Activated CD4-positive, alpha-beta T cell treated with anti-CD3 and anti-CD28 coated beads for 36 hours (primary cell): ENCODE measurements around the gene LBX1. TPM values are rescaled to one million over a fixed set of nuclear protein-coding genes. Genes with fewer than 3 reads are reported as not detected.

ENCODE experiments used
- ATAC-seq: fragments of 200-7000 bp; cut with Tn5 transposase; one replicate; pipeline ENCODE4 v1.10.0; 2021; ENCODE audit warnings: mild to moderate bottlenecking, moderate library complexity
- CTCF ChIA-PET: fragments of 350-600 bp; sonication (Branson Sonifier 250); formaldehyde crosslinking; loops from one replicate; lab custom pipeline; 2021; ENCODE audit warnings: antibody characterized with exemption; lab: Charles Lee
- POLR2A ChIA-PET: fragments of 350-600 bp; sonication (Branson Sonifier 250); formaldehyde crosslinking; loops from one replicate; lab custom pipeline; 2021; ENCODE audit warnings: antibody characterized with exemption, inconsistent platforms; lab: Charles Lee
- DNase-seq: peaks from one replicate; pipeline ENCODE4 v3.0.0-alpha.2; 2020
- H3K27ac Mint-ChIP-seq: one replicate; pipeline ENCODE4 v1.8.0; 2021; ENCODE audit warnings: mixed read lengths
- H3K27me3 Mint-ChIP-seq: one replicate; pipeline ENCODE4 v1.8.0; 2021; ENCODE audit warnings: mixed read lengths
- H3K36me3 Mint-ChIP-seq: one replicate; pipeline ENCODE4 v1.8.0; 2021; ENCODE audit warnings: low read depth, mixed read lengths
- H3K4me1 Mint-ChIP-seq: one replicate; pipeline ENCODE4 v1.8.0; 2021; ENCODE audit warnings: mixed read lengths
- H3K4me3 Mint-ChIP-seq: one replicate; pipeline ENCODE4 v1.8.0; 2021; ENCODE audit warnings: mild to moderate bottlenecking, moderate library complexity, mixed read lengths
- H3K9me3 Mint-ChIP-seq: one replicate; pipeline ENCODE4 v1.8.0; 2021; ENCODE audit warnings: low read depth, mixed read lengths
- intact Hi-C, 2 experiments: fragments of 100-400 bp; cut with DNase I in 1 of 2; cut with micrococcal nuclease in 1 of 2; formaldehyde crosslinking; loops; one replicate each; pipeline versions ENCODE4 v1.14.2 to v1.15.1; 2022 to 2024; cut with DNase I, micrococcal nuclease
- total RNA-seq, 2 experiments: library from RNA; stranded (reverse); gene quantifications; one replicate each; pipeline ENCODE4 v1.2.3, GENCODE V29; 2021

LBX1 gene
- total RNA-seq, 2 experiments from 2014 or later, result not detected

DNA sequence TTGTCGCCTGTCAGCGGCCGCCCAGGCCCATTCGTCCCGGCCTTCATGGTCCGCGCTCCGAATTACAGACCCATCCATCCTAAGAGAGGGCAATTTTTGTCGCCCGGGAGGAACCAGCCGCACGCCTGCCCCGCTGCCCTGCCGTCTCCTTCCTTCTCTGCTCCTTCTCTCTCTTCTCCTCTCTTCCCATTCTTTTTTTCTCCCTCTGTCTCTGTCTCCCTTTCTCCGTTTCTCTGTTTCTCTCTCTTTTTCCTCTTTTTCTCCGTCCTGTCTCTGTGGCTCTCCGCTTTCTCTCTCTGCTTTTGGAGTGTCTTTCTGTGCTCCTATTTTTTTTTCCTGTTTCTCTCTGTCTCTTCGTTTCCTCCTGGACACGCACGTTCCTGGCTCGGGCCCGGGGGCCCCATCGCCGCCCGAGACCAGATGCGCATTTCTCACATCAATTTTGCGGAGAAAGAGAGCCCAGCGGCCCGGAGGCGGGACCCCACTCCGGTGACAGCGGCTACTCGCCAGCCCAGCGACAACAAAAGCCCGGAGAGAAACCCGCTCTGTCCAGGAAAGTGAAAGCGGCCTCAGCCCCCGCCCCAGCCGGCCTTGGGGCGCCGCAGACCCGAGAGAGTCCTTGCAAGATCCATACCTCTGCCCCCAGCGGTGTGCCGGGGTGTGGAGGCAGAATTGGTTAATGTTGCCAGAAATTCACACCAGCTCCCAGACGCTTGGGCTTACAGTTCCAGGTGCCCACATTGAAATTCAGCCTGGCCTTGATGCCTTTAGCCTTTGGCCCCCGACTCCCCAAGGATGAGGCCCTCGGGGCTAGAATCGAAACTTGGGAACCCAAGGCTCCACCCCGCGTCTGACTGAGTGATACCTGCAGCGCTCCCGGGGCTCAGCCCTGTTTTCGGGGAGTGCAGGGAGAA is 4.1 kb downstream of the LBX1 start:
- ChIA-PET POLR2A (no interaction called here), CTCF (interaction anchor here (0.7 to 3.5 kb wide), 2 partner anchors 10 to 13 kb away, joined by 3 to 27 read pairs; no protein-coding TSS in a partner anchor)
- Mint-ChIP-seq H3K36me3 (no peaks in the 10 kb centered on the region), H3K4me1 (peaks cover 38% of the 10 kb centered on the region), H3K27ac (peak overlapping the region; percentile 19), H3K27me3 (peaks cover 71% of the 10 kb centered on the region), H3K4me3 (peak overlapping the region; percentile 22), H3K9me3 (no peaks in the 10 kb centered on the region)
- DNase-seq (no peak), ATAC-seq (no peak)
- intact Hi-C loops, result loop anchor here (5.0 to 10.0 kb wide), 4 partner anchors 400 to 568 kb away; partner anchors contain the start of gene PAX2 (in 1 of the 2)

DNA sequence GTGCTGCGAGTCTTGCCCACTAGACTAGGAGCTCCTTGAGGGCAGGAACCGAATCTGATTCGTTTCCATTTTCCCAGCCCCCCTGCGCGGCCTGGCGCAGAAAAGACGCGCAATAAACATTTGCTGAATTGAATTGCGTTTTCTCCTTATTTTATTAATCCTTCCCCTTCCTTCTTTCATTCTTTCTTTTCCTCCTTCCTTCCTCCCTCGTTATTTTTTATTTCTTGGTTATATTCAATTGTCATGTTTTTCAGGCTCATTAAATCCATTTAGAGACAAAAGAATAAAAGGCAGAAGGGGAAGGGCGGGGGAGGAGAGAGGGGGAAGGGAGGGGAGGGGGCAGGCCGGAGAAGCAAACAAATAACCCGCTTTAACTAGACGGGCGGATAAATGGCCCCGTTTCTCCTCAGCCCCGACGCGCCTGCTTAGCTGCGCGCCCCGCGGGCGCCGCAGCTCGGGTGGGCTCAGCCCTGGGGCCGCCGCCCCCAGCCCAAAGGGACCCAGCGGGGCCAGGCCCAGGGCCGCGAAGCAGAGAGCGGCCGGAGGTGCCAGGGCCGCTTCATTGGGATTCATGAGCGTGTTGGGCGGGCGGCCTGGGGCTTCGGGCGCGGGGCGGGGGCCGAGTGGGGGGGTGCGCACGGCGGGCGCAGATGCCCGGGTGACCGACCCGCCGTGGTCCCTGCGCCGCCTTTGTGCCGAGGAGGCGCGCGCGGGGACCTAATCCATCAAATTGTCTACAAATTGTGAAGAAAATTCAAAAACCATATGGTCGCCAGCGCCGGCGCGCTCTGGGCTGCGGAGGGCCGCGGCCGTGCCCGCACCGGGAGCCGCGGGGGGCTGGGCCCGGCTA is 5.0 kb downstream of the LBX1 start:
- ATAC-seq (no peak), DNase-seq (no peak)
- no peaks in the 10 kb centered on the region for H3K36me3 Mint-ChIP-seq
- intact Hi-C loops, result loop anchor here in 1 of 2 experiments (5.0 to 10.0 kb wide), 2 partner anchors 399 to 477 kb away; partner anchors contain the start of gene PAX2
- POLR2A ChIA-PET, result no interaction called here
- peaks cover 38% of the 10 kb centered on the region for H3K4me1 Mint-ChIP-seq
- no peak overlapping the region for H3K27ac Mint-ChIP-seq
- no peak overlapping the region for H3K4me3 Mint-ChIP-seq
- peaks cover 77% of the 10 kb centered on the region for H3K27me3 Mint-ChIP-seq
- H3K9me3 Mint-ChIP-seq, result no peaks in the 10 kb centered on the region
- CTCF ChIA-PET, result interaction anchor here (1.1 to 2.4 kb wide), 6 partner anchors 9 to 220 kb away, joined by 3 to 14 read pairs (median 4); no protein-coding TSS in a partner anchor

DNA sequence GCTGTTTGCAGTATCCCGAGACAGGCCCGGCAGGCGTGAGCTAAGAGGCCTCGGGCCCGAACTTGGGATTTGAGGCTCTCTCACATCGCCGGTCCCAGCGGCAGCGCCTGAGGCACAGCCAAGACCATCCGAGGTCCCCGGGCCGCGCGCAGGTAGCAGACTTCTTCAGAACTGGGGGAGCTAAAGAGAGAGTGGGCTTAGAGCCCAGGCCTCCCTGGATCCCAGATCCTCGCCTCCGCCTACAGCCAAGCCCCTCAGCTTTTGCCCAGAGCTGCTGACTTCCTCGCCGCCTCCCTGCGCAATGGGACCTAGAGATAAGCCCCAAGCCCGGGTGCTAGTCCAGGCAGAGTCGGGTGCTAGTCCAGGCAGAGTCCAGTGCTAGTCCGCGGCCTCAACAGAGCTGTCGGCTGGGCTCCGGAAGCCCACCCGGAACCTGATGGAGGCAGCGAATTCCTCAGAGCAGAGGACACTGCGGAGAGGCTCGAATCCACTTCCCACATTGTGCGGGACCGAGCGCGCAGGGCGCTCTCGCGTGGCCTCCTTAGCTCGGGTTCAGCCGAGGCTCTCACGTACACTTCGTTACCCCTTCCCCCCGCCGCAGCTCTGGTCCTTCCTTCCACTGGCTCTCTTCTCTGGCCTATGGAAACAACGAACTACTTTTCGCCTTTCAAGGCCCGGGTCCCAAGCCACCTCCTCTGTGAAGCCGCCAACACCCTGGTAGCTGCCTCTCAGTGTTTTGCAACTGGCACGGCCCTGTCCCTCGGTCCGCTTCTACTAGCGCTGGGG is 5.8 kb downstream of the LBX1 start:
- Mint-ChIP-seq H3K4me3 (no peak overlapping the region), H3K36me3 (no peaks in the 10 kb centered on the region), H3K27ac (no peak overlapping the region), H3K9me3 (no peaks in the 10 kb centered on the region), H3K4me1 (peaks cover 38% of the 10 kb centered on the region), H3K27me3 (peaks cover 82% of the 10 kb centered on the region)
- ATAC-seq, result no peak
- ChIA-PET CTCF (interaction anchor here (0.6 to 2.4 kb wide), 12 partner anchors 8 to 491 kb away, joined by 3 to 14 read pairs (median 4); no protein-coding TSS in a partner anchor), POLR2A (no interaction called here)
- intact Hi-C loops, result loop anchor here in 1 of 2 experiments (5.0 to 10.0 kb wide), 2 partner anchors 399 to 476 kb away; partner anchors contain the start of gene PAX2
- DNase-seq, result no peak

DNA sequence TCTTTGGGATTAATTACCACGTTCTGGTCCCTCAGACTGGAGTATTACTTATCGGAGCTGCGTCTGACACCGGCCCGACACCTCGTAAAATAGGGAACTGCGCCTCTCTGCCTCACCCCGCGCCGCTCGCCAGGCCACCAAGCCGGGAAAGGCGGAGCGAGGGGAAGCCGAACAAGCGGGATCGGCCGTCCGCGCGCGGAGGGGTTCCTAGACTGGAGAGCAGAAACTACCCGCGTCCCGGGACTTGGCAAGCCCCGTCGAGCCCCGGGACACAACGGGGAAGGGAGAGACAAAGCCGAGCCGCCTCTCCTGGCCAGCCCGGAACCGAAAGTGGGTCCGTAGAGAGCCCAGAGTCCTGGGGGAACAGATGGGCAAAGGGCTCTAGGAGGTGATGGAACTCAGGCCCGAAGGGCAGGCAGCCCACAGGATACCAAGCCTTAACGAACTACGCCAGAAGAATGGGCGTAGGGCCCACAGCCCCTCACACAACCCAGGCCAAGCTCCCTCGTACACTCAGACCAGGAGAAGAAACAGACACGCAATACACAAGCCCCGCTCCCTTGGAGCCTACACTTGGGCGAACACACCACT is 6.5 kb downstream of the LBX1 start:
- H3K4me3 Mint-ChIP-seq, result no peak overlapping the region
- POLR2A ChIA-PET, result no interaction called here
- H3K27ac Mint-ChIP-seq, result no peak overlapping the region
- ATAC-seq, result no peak
- H3K4me1 Mint-ChIP-seq, result peaks cover 36% of the 10 kb centered on the region
- CTCF ChIA-PET, result interaction anchor here (0.6 to 2.4 kb wide), 10 partner anchors 9 to 490 kb away, joined by 3 to 14 read pairs (median 4); no protein-coding TSS in a partner anchor
- intact Hi-C loops, result loop anchor here in 1 of 2 experiments (5.0 to 10.0 kb wide), 2 partner anchors 398 to 475 kb away; partner anchors contain the start of gene PAX2
- no peak for DNase-seq
- H3K27me3 Mint-ChIP-seq, result peaks cover 83% of the 10 kb centered on the region
- no peaks in the 10 kb centered on the region for H3K36me3 Mint-ChIP-seq
- no peaks in the 10 kb centered on the region for H3K9me3 Mint-ChIP-seq

DNA sequence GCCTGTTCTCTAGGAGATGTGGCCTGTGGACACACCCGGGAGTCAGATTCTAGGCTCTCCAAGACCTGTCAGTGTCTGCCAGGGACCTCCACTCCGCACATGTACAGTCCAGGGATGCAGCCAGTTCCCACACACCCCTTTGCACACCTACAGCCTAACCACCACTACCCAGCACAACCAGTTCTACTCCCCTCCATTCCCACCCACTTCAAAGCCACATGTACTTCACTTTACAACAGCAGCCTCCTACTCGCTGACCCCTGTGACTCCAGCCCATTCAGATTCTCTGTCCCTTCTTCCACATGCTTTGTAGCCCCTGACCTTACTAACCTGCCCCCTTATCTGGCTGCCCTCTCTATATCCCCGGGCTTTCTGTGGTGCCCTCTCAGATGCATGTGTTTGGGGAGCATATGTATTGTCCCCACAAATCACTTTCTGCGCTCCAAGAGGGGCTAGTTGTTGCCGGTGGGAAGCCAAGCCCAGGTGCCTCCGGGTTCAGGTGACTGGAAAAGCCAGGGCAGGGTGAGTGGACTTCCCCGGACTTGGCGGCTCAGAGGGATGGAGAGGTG is 7.2 kb downstream of the LBX1 start:
- Mint-ChIP-seq H3K36me3 (no peaks in the 10 kb centered on the region), H3K27me3 (peaks cover 85% of the 10 kb centered on the region), H3K4me3 (peak overlapping the region; percentile 11), H3K9me3 (no peaks in the 10 kb centered on the region), H3K4me1 (peaks cover 32% of the 10 kb centered on the region), H3K27ac (no peak overlapping the region)
- no peak for ATAC-seq
- CTCF ChIA-PET, result interaction anchor here (0.6 to 2.4 kb wide), 4 partner anchors 8 to 559 kb away, joined by 3 to 14 read pairs (median 3); no protein-coding TSS in a partner anchor
- POLR2A ChIA-PET, result no interaction called here
- intact Hi-C loops, result loop anchor here in 1 of 2 experiments (5.0 to 10.0 kb wide), 2 partner anchors 397 to 475 kb away; partner anchors contain the start of gene PAX2
- no peak for DNase-seq

DNA sequence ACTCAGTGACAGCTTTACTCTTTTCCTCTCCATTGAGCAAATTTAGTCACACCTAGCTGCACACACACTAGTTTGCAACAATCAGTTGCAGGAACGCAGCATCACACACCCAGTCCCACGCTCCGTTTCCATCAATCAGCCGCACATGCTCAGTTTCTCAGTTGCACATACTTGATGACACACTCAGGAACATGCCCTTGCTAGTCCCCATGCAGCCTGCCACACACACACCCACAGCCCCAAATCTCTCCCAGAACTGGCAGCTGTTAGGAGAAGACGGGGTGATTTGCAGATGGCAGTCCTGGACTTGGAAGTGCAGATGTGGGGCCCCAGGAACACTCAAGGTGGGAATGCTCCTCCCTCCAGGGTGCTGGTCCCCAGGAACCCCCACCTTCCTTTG is 7.7 kb downstream of the LBX1 start:
- intact Hi-C loops, result loop anchor here in 1 of 2 experiments (5.0 to 10.0 kb wide), 2 partner anchors 397 to 474 kb away; partner anchors contain the start of gene PAX2
- H3K27ac Mint-ChIP-seq, result no peak overlapping the region
- no peak overlapping the region for H3K4me3 Mint-ChIP-seq
- peaks cover 35% of the 10 kb centered on the region for H3K4me1 Mint-ChIP-seq
- H3K36me3 Mint-ChIP-seq, result no peaks in the 10 kb centered on the region
- ChIA-PET CTCF (interaction anchor here (0.6 to 1.9 kb wide), 11 partner anchors 9 to 560 kb away, joined by 3 to 6 read pairs (median 4); no protein-coding TSS in a partner anchor), POLR2A (no interaction called here)
- peaks cover 88% of the 10 kb centered on the region for H3K27me3 Mint-ChIP-seq
- no peaks in the 10 kb centered on the region for H3K9me3 Mint-ChIP-seq
- DNase-seq (peak; percentile 57), ATAC-seq (peak; percentile 57)

DNA sequence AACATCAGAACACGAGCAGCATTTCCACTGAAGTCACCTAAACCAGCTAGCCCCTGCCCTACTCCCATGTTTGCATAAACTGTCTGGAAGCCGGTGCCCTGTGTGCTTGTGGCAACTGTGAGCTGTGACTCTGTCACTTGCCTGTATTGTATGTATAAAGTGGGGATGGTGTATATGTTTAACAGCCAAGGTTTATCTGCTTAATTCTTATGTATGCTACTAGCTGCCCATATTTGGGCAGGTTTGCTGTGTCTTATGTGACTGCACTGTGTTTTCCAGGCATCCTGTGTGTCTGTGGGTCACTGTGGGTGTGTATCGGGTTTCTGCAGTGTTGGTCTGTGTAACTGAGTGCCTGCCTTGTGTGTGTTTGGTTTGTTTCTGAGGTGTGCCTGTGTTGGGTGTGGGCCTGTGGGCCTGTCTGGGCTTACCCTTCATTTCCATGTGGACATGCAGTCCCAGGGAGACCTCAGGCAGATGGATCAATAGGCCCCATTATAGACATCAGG is 9.3 kb downstream of the LBX1 start:
- intact Hi-C loops, result loop anchor here (2.0 to 10.0 kb wide), 4 partner anchors 17 to 473 kb away; partner anchors contain the start of gene PAX2 (in 1 of the 2)
- Mint-ChIP-seq H3K27ac (no peak overlapping the region), H3K36me3 (no peaks in the 10 kb centered on the region), H3K4me3 (no peak overlapping the region), H3K9me3 (no peaks in the 10 kb centered on the region), H3K4me1 (peaks cover 33% of the 10 kb centered on the region), H3K27me3 (peaks cover 82% of the 10 kb centered on the region)
- POLR2A ChIA-PET, result no interaction called here
- CTCF ChIA-PET, result interaction anchor here (0.6 to 3.0 kb wide), 7 partner anchors 9 to 351 kb away, joined by 3 to 17 read pairs (median 5); no protein-coding TSS in a partner anchor
- DNase-seq, result no peak
- no peak for ATAC-seq

DNA sequence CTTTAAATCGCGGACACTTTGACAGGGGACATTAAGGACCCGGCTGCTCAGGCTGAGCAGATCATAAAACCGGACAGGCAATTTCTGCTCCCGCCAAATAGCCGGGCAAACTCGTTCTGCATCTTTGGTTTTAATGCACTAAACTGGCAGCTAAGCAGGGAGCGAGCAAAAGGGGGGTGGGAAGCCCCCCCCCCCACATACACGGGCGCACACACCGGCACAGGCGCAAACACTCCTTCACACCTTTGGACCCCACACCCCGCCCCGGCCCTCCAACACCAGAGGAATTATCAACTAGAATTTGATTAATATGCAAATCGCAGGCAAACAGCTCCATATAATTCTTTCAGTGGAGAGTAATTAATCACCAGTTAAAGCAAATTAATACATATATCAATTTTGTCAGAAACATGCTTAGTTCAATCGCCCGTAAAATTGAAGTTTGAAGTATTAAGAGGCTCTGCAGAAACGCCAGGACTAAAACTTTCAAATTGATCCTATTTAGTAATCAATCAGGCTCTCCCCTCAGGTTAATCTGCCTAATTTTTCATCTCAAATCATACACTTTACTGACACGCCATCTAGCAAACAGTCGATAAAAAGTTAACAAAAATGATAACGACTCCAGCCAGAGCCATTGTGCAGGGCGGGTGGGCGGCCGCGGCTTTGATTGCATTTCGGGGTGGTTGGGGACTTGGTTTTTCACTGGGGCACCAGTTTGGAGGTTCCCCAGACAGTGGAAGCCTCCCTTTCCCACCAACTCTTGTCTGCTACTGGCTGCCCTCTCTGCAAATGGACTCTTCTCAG is 9.9 kb downstream of the LBX1 start:
- Mint-ChIP-seq H3K36me3 (no peaks in the 10 kb centered on the region), H3K9me3 (no peaks in the 10 kb centered on the region), H3K4me1 (peaks cover 35% of the 10 kb centered on the region), H3K4me3 (no peak overlapping the region), H3K27ac (no peak overlapping the region), H3K27me3 (peaks cover 84% of the 10 kb centered on the region)
- intact Hi-C loops, result loop anchor here (2.0 kb wide), 2 partner anchors 17 to 85 kb away; no protein-coding TSS in a partner anchor
- ChIA-PET POLR2A (no interaction called here), CTCF (interaction anchor here (1.0 to 3.0 kb wide), 6 partner anchors 8 to 85 kb away, joined by 3 to 17 read pairs (median 6); no protein-coding TSS in a partner anchor)
- ATAC-seq, result no peak
- DNase-seq, result no peak
